K562 (cell line): ENCODE data around the gene TUBB6. TPM values are rescaled to one million over a fixed set of nuclear protein-coding genes. Genes with fewer than 3 reads are reported as not detected.

ENCODE experiments used
- ATAC-seq: fragments of 200-7000 bp; cut with Tn5 transposase; 3 replicates; pipeline ENCODE4 v1.9.1; 2020; ENCODE audit warnings: moderate library complexity
- BruUV-seq: library from RNA; stranded (reverse); fragments of 400-500 nt; replicated peaks from 2 replicates; lab custom pipeline; 2021; lab: Mats Ljungman, UMichigan
- CTCF ChIA-PET: fragments of 300-600 bp; formaldehyde crosslinking; extraction: SDS; loops from one replicate; lab custom pipeline; 2021; ENCODE audit warnings: low intra/inter-chr PET ratio; lab: Yijun Ruan, JAX
- POLR2A ChIA-PET: fragments of 300-600, 350-650 bp; sonication (Branson Sonifier 250); formaldehyde crosslinking; extraction: SDS; loops from one replicate; lab custom pipeline; 2021; ENCODE audit warnings: antibody characterized with exemption, inconsistent platforms; lab: Yijun Ruan, JAX
- DNase-seq, 4 experiments: peaks; one replicate each; pipeline versions ENCODE4 v3.0.0 to v3.0.0-alpha.2; 2011 to 2018; ENCODE audit warnings: low spot score in 3 of 4, mixed read lengths in 3 of 4; ENCODE audit errors: extremely low read depth in 1 of 4
- FAIRE-seq: peaks from 2 replicates; lab custom pipeline; 2011; peaks lifted over from hg19 to GRCh38; lab: Jason Lieb, UNC
- H2AFZ ChIP-seq: 2 replicates; pipeline ENCODE4 v1.6.0; 2011; ENCODE audit warnings: low read depth, low read length, control low read depth, inconsistent platforms
- H3K27ac ChIP-seq: fragments of 200-600 bp; 3 replicates; pipeline ENCODE4 v1.8.0; 2011; ENCODE audit warnings: low read depth, mild to moderate bottlenecking, control low read depth, inconsistent platforms, low read length, moderate library complexity, mixed read lengths; ENCODE audit errors: extremely low read depth
- H3K27me3 ChIP-seq, 2 experiments: fragments of 300-600 bp in 1 of 2; 2 replicates in 1 of 2; 3 replicates in 1 of 2; pipeline versions ENCODE4 v1.6.0 to v1.8.0; 2011; ENCODE audit warnings: inconsistent platforms in 2 of 2, low read length in 2 of 2, mild to moderate bottlenecking in 1 of 2, mixed read lengths in 1 of 2, moderate library complexity in 1 of 2; ENCODE audit not compliant: control insufficient read depth in 2 of 2, insufficient read depth in 2 of 2
- H3K36me3 ChIP-seq: fragments of 300-600 bp; 3 replicates; pipeline ENCODE4 v1.8.0; 2011; ENCODE audit warnings: mild to moderate bottlenecking, low read length, inconsistent platforms; ENCODE audit not compliant: control insufficient read depth, insufficient read depth
- H3K4me1 ChIP-seq, 2 experiments: fragments of 200-600 bp in 1 of 2; replicated peaks in 1 of 2; 2 replicates in 1 of 2; 3 replicates in 1 of 2; pipeline versions ENCODE4 v1.5.1 to v1.8.0; 2011; ENCODE audit warnings: inconsistent platforms in 2 of 2, low read length in 2 of 2, mild to moderate bottlenecking in 1 of 2, mixed read lengths in 1 of 2, moderate library complexity in 1 of 2; ENCODE audit not compliant: control insufficient read depth in 2 of 2, insufficient read depth in 2 of 2
- H3K4me2 ChIP-seq: 2 replicates; pipeline ENCODE4 v1.6.1; 2011; ENCODE audit warnings: low read length, control low read depth, inconsistent platforms, mixed read lengths; ENCODE audit not compliant: insufficient read depth
- H3K4me3 ChIP-seq: fragments of 200-600 bp; sonication (generic), shearing (Covaris generic); 2 replicates; pipeline ENCODE4 v1.5.1; 2016; ENCODE audit warnings: control low read depth, inconsistent platforms
- H3K79me2 ChIP-seq: fragments of 200-600 bp; 3 replicates; pipeline ENCODE4 v1.8.0; 2011; ENCODE audit warnings: low read length, inconsistent platforms; ENCODE audit not compliant: control insufficient read depth, insufficient read depth
- H3K9ac ChIP-seq, 2 experiments: 2 replicates each; pipeline versions ENCODE4 v1.6.0 to v1.6.1; 2011; ENCODE audit warnings: low read depth in 2 of 2, low read length in 2 of 2, control low read depth in 1 of 2, inconsistent platforms in 1 of 2, mild to moderate bottlenecking in 1 of 2, mixed read lengths in 1 of 2; ENCODE audit not compliant: insufficient read depth in 1 of 2
- H3K9me1 ChIP-seq: one replicate; pipeline ENCODE4 v1.6.0; 2011; ENCODE audit warnings: inconsistent platforms, mild to moderate bottlenecking, low read length, moderate library complexity; ENCODE audit not compliant: control insufficient read depth, insufficient read depth
- H3K9me3 ChIP-seq: replicated peaks from 2 replicates; pipeline ENCODE4 v1.5.1; 2011; ENCODE audit warnings: low read depth, low read length, inconsistent platforms; ENCODE audit not compliant: control insufficient read depth, insufficient read depth
- H4K20me1 ChIP-seq: replicated peaks from 2 replicates; pipeline ENCODE4 v1.6.1; 2011; ENCODE audit warnings: low read length, inconsistent platforms, mixed read lengths; ENCODE audit not compliant: control insufficient read depth, insufficient read depth
- CREB5 ChIP-seq: fragments of 250-450 bp; sonication (Bioruptor Pico); IDR thresholded peaks from 2 replicates; pipeline ENCODE4 v1.5.0; 2020; ENCODE audit warnings: mild to moderate bottlenecking
- CXXC5 ChIP-seq: fragments of 250-450 bp; sonication (Bioruptor Pico); IDR thresholded peaks from 2 replicates; pipeline ENCODE4 v1.8.0; 2022; ENCODE audit warnings: inconsistent platforms, mild to moderate bottlenecking, moderate library complexity
- KLF10 ChIP-seq: fragments of 250-450 bp; sonication (Bioruptor Pico); IDR thresholded peaks from 2 replicates; pipeline ENCODE4 v1.6.1; 2021; ENCODE audit warnings: matching md5 sums
- ZBTB40 ChIP-seq, 2 experiments: fragments of 450-650 bp in 1 of 2; sonication (generic) in 1 of 2; formaldehyde crosslinking in 1 of 2; IDR thresholded peaks; 2 replicates each; pipeline versions ENCODE4 v1.7.1 to v1.9.0; 2016 to 2022; ENCODE audit warnings: inconsistent platforms in 1 of 2, mild to moderate bottlenecking in 1 of 2, missing genetic modification reagents in 1 of 2
- ZNF175 ChIP-seq: fragments of 200-800 bp; sonication (Bioruptor generic); IDR thresholded peaks from 2 replicates; pipeline ENCODE4 v1.6.1; 2016; ENCODE audit warnings: low read depth, mild to moderate bottlenecking, missing genetic modification characterization, missing compliant biosample characterization
- WGBS: fragments of 100-300 bp; shearing (Covaris generic); methylation state at CpG from one replicate; pipeline ENCODE4 v1.1.6; 2016; ENCODE audit warnings: low coverage, mixed read lengths; ENCODE audit not compliant: insufficient coverage; ENCODE audit errors: missing lambda C conversion rate; 5-methylcytosine and 5-hydroxymethylcytosine counted together
- in situ Hi-C: fragments of 300-500 bp; cut with MboI; formaldehyde crosslinking; loops from 4 replicates; pipeline ENCODE4 v1.15.0; 2018; ENCODE audit warnings: inconsistent platforms, mixed read lengths
- intact Hi-C: fragments of 100-400 bp; cut with micrococcal nuclease; formaldehyde crosslinking; loops from 2 replicates; pipeline ENCODE4 v1.14.2; 2022
- polyA plus RNA-seq, 8 experiments: library from polyadenylated mRNA; depleted of rRNA in 4 of 8; stranded (reverse) in 5 of 8; unstranded in 3 of 8; fragments of >200 nt; fragmentation: Nextera tagmentation in 2 of 8; fragmentation: Illumina TruSeq in 1 of 8; extraction: Ambion mirVana in 2 of 8; extraction: Trizol in 1 of 8; gene quantifications; 2 replicates each; pipeline versions ENCODE4 v1.2.1 to v1.2.3, GENCODE V29; 2011 to 2014; ENCODE audit warnings: inconsistent platforms in 1 of 8, missing spikeins in 1 of 8
- total RNA-seq, 7 experiments: library from RNA; depleted of rRNA in 6 of 7; stranded (reverse); fragments of >200 nt in 6 of 7; fragmentation: Illumina TruSeq in 2 of 7; extraction: Trizol in 2 of 7; gene quantifications; 2 replicates each; pipeline versions ENCODE4 v1.2.1 to v1.2.3, GENCODE V29; 2011 to 2021; ENCODE audit warnings: low replicate concordance in 1 of 7

TUBB6 gene
- total and polyA plus RNA-seq, 9 of the 15 experiments (the other 6 are each of a cell fraction or from before 2014, with no cell fraction given) = 43.9 to 404 (median 81.1) TPM

- TF ChIP-seq CREB5 (no peak), CXXC5 (CRISPR knock-in tag) (no peak)
These were observed 25.7 kb downstream of the TUBB6 start (continued) for GRCh38 chr18:12333506-12334290.

- FAIRE-seq (no peak), DNase-seq (no peak), ATAC-seq (peak; percentile 30; the same call in 2 of the 3 replicates)
- no peak for TF ChIP-seq ZBTB40 (IDR thresholded peaks at IDR 0.05)
- no peak for TF ChIP-seq ZBTB40 (CRISPR knock-in tag; IDR thresholded peaks at IDR 0.05)
- TF ChIP-seq KLF10 = no peak
- TF ChIP-seq ZNF175 (CRISPR knock-in tag) = no peak
- no peaks in the 10 kb centered on the region; a peak in 1 of 5 replicates for H3K4me1 ChIP-seq
- H3K36me3 ChIP-seq = peaks cover 70% of the 10 kb centered on the region
- intact Hi-C loops (no loop called here), in situ Hi-C loops (no loop called here)
- no peaks in the 10 kb centered on the region for H3K9me3 ChIP-seq
- no peak overlapping the region for H3K27ac ChIP-seq
- no peak overlapping the region for H2AFZ ChIP-seq
- no peaks in the 10 kb centered on the region; the same call in 2 of the 3 replicates for H3K79me2 ChIP-seq
- no peaks in the 10 kb centered on the region for H3K27me3 ChIP-seq
- ChIA-PET CTCF (no interaction called here), POLR2A (interaction anchor here (0.6 to 1.7 kb wide), 2 partner anchors 10 to 43 kb away, joined by 3 to 10 read pairs; partner anchors contain the start of gene AFG3L2)
- no peaks in the 10 kb centered on the region for H3K9me1 ChIP-seq
- no TSS peak for BruUV-seq
- no peak overlapping the region for H3K9ac ChIP-seq
- 52% methylated on average over 2 of the region's 2 CpGs for WGBS
- no peak overlapping the region for H3K4me3 ChIP-seq
- H3K4me2 ChIP-seq = no peak overlapping the region
- peaks cover 4% of the 10 kb centered on the region; the same call in 1 of the 2 replicates for H4K20me1 ChIP-seq
These were observed 26.3 kb downstream of the TUBB6 start for GRCh38 chr18:12334366-12334808.
